B cell (primary cell): Measurements from ENCODE around the gene ITGB3BP. TPM values are rescaled to one million over a fixed set of nuclear protein-coding genes. Genes with fewer than 3 reads are reported as not detected.

Experiments
- ATAC-seq: fragments of 200-7000 bp; cut with Tn5 transposase; one replicate; pipeline ENCODE4 v1.10.0; 2021; ENCODE audit warnings: low read depth, mild to moderate bottlenecking, moderate number of reproducible peaks, moderate library complexity
- CTCF ChIA-PET: fragments of 350-600 bp; sonication (Branson Sonifier 250); formaldehyde crosslinking; loops from one replicate; lab custom pipeline; 2021; ENCODE audit warnings: antibody characterized with exemption, inconsistent platforms; lab: Charles Lee
- POLR2A ChIA-PET: fragments of 350-600 bp; sonication (Branson Sonifier 250); formaldehyde crosslinking; loops from one replicate; lab custom pipeline; 2021; ENCODE audit warnings: antibody characterized with exemption; lab: Charles Lee
- DNase-seq: peaks from one replicate; pipeline ENCODE4 v3.0.0; 2013
- H2AFZ ChIP-seq: 2 replicates; pipeline ENCODE4 v1.6.1; 2012; ENCODE audit warnings: mild to moderate bottlenecking, low read depth, low read length; ENCODE audit not compliant: insufficient read depth, poor library complexity, severe bottlenecking
- H3K27ac ChIP-seq, 2 donors: 1 replicate in 1 of 2; 2 replicates in 1 of 2; pipeline ENCODE4 v1.5.1; 2012 to 2013; ENCODE audit warnings: low read length in 2 of 2, mild to moderate bottlenecking in 2 of 2, moderate library complexity in 1 of 2
- H3K27me3 ChIP-seq, 4 experiments: fragments of 200-600 bp in 1 of 4; sonication (generic) in 1 of 4; replicated peaks in 1 of 4; 1 replicate in 2 of 4; 2 replicates in 2 of 4; pipeline versions ENCODE4 v1.6.1 to v1.7.0; 2013 to 2016; ENCODE audit warnings: low read length in 3 of 4, mild to moderate bottlenecking in 2 of 4, mixed read lengths in 1 of 4, moderate library complexity in 1 of 4; ENCODE audit not compliant: insufficient read depth in 4 of 4, control insufficient read depth in 3 of 4; ENCODE audit errors: control extremely low read depth in 1 of 4
- H3K36me3 ChIP-seq, 2 experiments: replicated peaks in 1 of 2; 1 replicate in 1 of 2; 2 replicates in 1 of 2; pipeline versions ENCODE4 v1.6.1 to v1.7.1; 2013; ENCODE audit warnings: low read length in 1 of 2; ENCODE audit not compliant: insufficient read depth in 2 of 2, control insufficient read depth in 1 of 2; ENCODE audit errors: control extremely low read depth in 1 of 2, extremely low read depth in 1 of 2
- H3K4me1 ChIP-seq, 2 donors: fragments of 200-600 bp in 1 of 2; sonication (generic) in 1 of 2; 1 replicate in 1 of 2; 2 replicates in 1 of 2; pipeline versions ENCODE4 v1.5.1 to v1.6.1; 2013 to 2017; ENCODE audit warnings: low read length in 2 of 2; ENCODE audit not compliant: control insufficient read depth in 2 of 2, insufficient read depth in 2 of 2
- H3K4me2 ChIP-seq: replicated peaks from 2 replicates; pipeline ENCODE3; 2012; ENCODE audit warnings: mild to moderate bottlenecking, low read depth, low read length; ENCODE audit not compliant: poor library complexity, severe bottlenecking
- H3K4me3 ChIP-seq, 5 experiments: fragments of 200-600 bp in 1 of 5; sonication (generic) in 1 of 5; 1 replicate in 3 of 5; 2 replicates in 2 of 5; pipeline versions ENCODE4 v1.5.1 to v1.7.0; 2011 to 2016; ENCODE audit warnings: low read length in 4 of 5, mild to moderate bottlenecking in 4 of 5, low read depth in 2 of 5, control low read depth in 1 of 5, moderate library complexity in 1 of 5; ENCODE audit not compliant: insufficient read depth in 1 of 5; ENCODE audit errors: control extremely low read depth in 1 of 5, extremely low read depth in 1 of 5
- H3K79me2 ChIP-seq: fragments of 200-600 bp; sonication (generic); one replicate; pipeline ENCODE4 v1.6.0; 2016; ENCODE audit warnings: low read length; ENCODE audit not compliant: control insufficient read depth, insufficient read depth
- H3K9ac ChIP-seq: fragments of 200-600 bp; sonication (generic); 2 replicates; pipeline ENCODE4 v1.6.1; 2017; ENCODE audit warnings: mild to moderate bottlenecking, low read length, moderate library complexity
- H3K9me3 ChIP-seq, 3 donors: one replicate each; pipeline versions ENCODE4 v1.6.1 to v1.7.1; 2013; ENCODE audit warnings: low read length in 2 of 3; ENCODE audit not compliant: control insufficient read depth in 2 of 3, insufficient read depth in 1 of 3; ENCODE audit errors: control extremely low read depth in 1 of 3
- H4K20me1 ChIP-seq: 2 replicates; pipeline ENCODE4 v1.6.0; 2012; ENCODE audit warnings: mild to moderate bottlenecking, low read length; ENCODE audit not compliant: insufficient read depth, control insufficient read depth, poor library complexity, severe bottlenecking
- H3K27ac Mint-ChIP-seq: one replicate; pipeline ENCODE4 v1.8.0; 2021; ENCODE audit warnings: mixed read lengths
- H3K27me3 Mint-ChIP-seq: one replicate; pipeline ENCODE4 v1.8.0; 2021; ENCODE audit warnings: mixed read lengths
- H3K4me1 Mint-ChIP-seq: one replicate; pipeline ENCODE4 v1.8.0; 2021; ENCODE audit warnings: mixed read lengths
- H3K4me3 Mint-ChIP-seq: one replicate; pipeline ENCODE4 v1.8.0; 2021; ENCODE audit warnings: mixed read lengths
- H3K9me3 Mint-ChIP-seq: one replicate; pipeline ENCODE4 v1.8.0; 2022; ENCODE audit warnings: mixed read lengths; ENCODE audit not compliant: insufficient read depth
- CTCF ChIP-seq: fragments of 200-600 bp; IDR thresholded peaks from one replicate; pipeline ENCODE4 v1.8.0; 2022; ENCODE audit warnings: antibody characterized with exemption, mild to moderate bottlenecking
- EZH2 ChIP-seq: IDR thresholded peaks from 2 replicates; pipeline ENCODE4 v1.6.1; 2012; ENCODE audit warnings: borderline replicate concordance, low read depth, mild to moderate bottlenecking, moderate library complexity, low read length; ENCODE audit not compliant: insufficient read depth, poor library complexity, severe bottlenecking
- WGBS: methylation state at CpG from one replicate; pipeline ENCODE4 v1.1.5; 2013; ENCODE audit warnings: missing lambda C conversion rate; ENCODE audit not compliant: insufficient coverage; 5-methylcytosine and 5-hydroxymethylcytosine counted together
- intact Hi-C: fragments of 100-400 bp; cut with micrococcal nuclease; formaldehyde crosslinking; loops from one replicate; pipeline ENCODE4 v1.10.0; 2022
- polyA plus RNA-seq: library from polyadenylated mRNA; depleted of rRNA; stranded (reverse); fragments of >200 nt; gene quantifications from 2 replicates; pipeline ENCODE4 v1.2.3, GENCODE V29; 2012
- total RNA-seq, 2 donors: library from RNA; stranded (reverse); fragments of 120-200 nt in 1 of 2; gene quantifications; 1 replicate in 1 of 2; 2 replicates in 1 of 2; pipeline versions ENCODE4 v1.2.3 to v1.2.4, GENCODE V29; 2013 to 2022

The ITGB3BP gene
- total and polyA plus RNA-seq, 2 donors (not counting 1 experiment from before 2014, with no cell fraction given): 12.7 to 37.4 TPM

- Histone ChIP-seq H4K20me1 (no peaks in the 10 kb centered on the region), H3K4me3 (no peak overlapping the region), H3K36me3 (no peaks in the 10 kb centered on the region), H3K9ac (no peak overlapping the region), H3K9me3 (no peaks in the 10 kb centered on the region), H3K27me3 (no peaks in the 10 kb centered on the region), H3K79me2 (no peaks in the 10 kb centered on the region), H3K4me1 (no peaks in the 10 kb centered on the region), H3K27ac (no peak overlapping the region), H2AFZ (no peak overlapping the region), H3K4me2 (no peak overlapping the region)
- DNase-seq (no peak), ATAC-seq (no peak)
- ChIA-PET POLR2A (no interaction called here), CTCF (no interaction called here)
- WGBS: 94% methylated on average over 12 of the region's 13 CpGs
- TF ChIP-seq CTCF (no peak), EZH2 (no peak)
- intact Hi-C loops: no loop called here
- Mint-ChIP-seq H3K4me3 (no peak overlapping the region), H3K4me1 (no peaks in the 10 kb centered on the region), H3K27me3 (no peaks in the 10 kb centered on the region), H3K27ac (no peak overlapping the region), H3K9me3 (no peaks in the 10 kb centered on the region)
Observed at GRCh38 chr1:63548877-63549276, 25.9 kb upstream of the ITGB3BP start.

- WGBS: 80% methylated on average over 1 of the region's 2 CpGs
- Histone ChIP-seq H2AFZ (no peak overlapping the region), H3K4me3 (no peak overlapping the region), H4K20me1 (no peaks in the 10 kb centered on the region), H3K4me1 (no peaks in the 10 kb centered on the region), H3K4me2 (no peak overlapping the region), H3K27ac (no peak overlapping the region), H3K36me3 (no peaks in the 10 kb centered on the region), H3K9me3 (no peaks in the 10 kb centered on the region), H3K79me2 (no peaks in the 10 kb centered on the region), H3K27me3 (no peaks in the 10 kb centered on the region), H3K9ac (no peak overlapping the region)
- ATAC-seq: no peak
- POLR2A ChIA-PET: no interaction called here
- Mint-ChIP-seq H3K9me3 (no peaks in the 10 kb centered on the region), H3K4me1 (no peaks in the 10 kb centered on the region), H3K4me3 (no peak overlapping the region), H3K27ac (no peak overlapping the region), H3K27me3 (no peaks in the 10 kb centered on the region)
- CTCF ChIA-PET: no interaction called here
- intact Hi-C loops: no loop called here
- TF ChIP-seq EZH2 (no peak), CTCF (no peak)
- no peak for DNase-seq
Observed at GRCh38 chr1:63548303-63548702, 25.3 kb upstream of the ITGB3BP start.
